Transverse colon (tissue), 4 donors: ENCODE measurements around the gene MLH3.

Source experiments
- POLR2A ChIP-seq: fragments of 450-650 bp; IDR thresholded peaks from one replicate; pipeline ENCODE4 v1.6.1; 2016; ENCODE audit warnings: antibody characterized with exemption, mild to moderate bottlenecking, moderate library complexity
- POLR2AphosphoS5 ChIP-seq, 3 donors: sonication (generic); formaldehyde crosslinking; IDR thresholded peaks; one replicate each; pipeline ENCODE4 v1.6.1; 2016; ENCODE audit warnings: antibody characterized with exemption in 3 of 3
- TF ChIP-seq, protein P1 (sequence below), 5 experiments: fragments of 200-600 bp in 3 of 5; fragments of 450-650 bp in 2 of 5; sonication (generic) in 3 of 5; IDR thresholded peaks; 1 replicate in 2 of 5; 2 replicates in 3 of 5; pipeline ENCODE4 v1.5.1; 2016 to 2017; ENCODE audit warnings: antibody characterized with exemption in 5 of 5, inconsistent platforms in 3 of 5, mild to moderate bottlenecking in 2 of 5, moderate library complexity in 1 of 5

DNA sequence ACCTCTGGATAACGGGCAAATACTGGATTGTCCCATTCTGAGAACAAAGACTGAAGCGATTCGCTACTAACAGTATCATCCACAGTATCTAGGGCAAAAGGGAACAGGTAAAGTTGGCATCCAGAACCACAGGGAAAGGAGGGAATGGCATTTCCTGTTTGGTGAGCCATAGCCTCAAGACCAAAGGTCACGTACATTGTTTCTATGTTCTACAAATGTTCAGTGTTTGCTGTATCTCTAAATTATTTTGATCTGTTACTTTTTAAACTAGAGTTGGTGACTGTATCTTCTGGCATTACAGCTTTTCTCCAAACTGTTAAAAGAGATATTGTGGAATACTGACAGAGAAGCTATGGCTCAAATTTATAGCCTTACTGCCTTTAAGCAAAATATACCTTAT lies 9.7 kb downstream of the MLH3 start:
- no peak for TF ChIP-seq POLR2A
- TF ChIP-seq, protein P1, sequence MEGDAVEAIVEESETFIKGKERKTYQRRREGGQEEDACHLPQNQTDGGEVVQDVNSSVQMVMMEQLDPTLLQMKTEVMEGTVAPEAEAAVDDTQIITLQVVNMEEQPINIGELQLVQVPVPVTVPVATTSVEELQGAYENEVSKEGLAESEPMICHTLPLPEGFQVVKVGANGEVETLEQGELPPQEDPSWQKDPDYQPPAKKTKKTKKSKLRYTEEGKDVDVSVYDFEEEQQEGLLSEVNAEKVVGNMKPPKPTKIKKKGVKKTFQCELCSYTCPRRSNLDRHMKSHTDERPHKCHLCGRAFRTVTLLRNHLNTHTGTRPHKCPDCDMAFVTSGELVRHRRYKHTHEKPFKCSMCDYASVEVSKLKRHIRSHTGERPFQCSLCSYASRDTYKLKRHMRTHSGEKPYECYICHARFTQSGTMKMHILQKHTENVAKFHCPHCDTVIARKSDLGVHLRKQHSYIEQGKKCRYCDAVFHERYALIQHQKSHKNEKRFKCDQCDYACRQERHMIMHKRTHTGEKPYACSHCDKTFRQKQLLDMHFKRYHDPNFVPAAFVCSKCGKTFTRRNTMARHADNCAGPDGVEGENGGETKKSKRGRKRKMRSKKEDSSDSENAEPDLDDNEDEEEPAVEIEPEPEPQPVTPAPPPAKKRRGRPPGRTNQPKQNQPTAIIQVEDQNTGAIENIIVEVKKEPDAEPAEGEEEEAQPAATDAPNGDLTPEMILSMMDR (IDR thresholded peaks at IDR 0.05): no peak
- peak in 2 of 3 donors; percentile 52 to 75 for TF ChIP-seq POLR2AphosphoS5 (IDR thresholded peaks at IDR 0.05)
